ENCODE data around the gene TSPAN9.

Gene TSPAN9

DNA sequence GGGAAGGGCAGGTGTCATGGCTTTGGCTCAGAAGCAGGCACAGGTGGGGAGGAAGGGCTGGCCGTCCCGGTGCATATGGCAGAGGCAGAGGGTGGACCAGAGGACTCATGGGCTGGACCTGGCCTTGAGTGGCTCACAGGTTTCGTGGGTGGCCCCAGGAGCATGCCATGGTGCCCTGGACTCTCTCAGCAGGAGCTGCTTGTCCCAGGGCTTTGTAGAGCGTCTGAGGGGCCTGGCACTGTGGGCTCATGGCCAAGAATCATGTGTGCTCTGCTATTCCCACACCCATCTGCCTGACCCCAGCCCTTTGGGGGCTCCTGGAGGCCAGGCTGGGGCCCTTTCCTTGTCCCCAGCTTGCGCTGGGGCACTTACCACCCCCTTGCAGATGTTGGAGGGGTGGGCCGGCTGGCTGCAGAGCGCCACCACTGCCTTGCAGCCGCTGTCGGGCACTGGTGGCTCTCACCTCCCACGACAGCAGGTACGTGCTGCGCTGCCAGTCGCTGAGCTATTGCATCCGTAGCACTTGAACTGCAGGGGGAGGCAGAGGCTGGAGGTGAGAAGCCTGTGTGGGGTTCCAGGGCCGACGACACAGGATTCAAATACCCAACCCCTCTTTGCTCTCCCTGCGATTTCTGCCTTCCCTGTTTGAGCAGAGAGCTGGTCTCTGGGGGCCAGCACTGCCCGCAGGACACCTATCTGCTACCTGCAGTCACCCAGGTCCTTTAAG, 226.4 kb downstream of the TSPAN9 start:
- Histone ChIP-seq H3K4me1 (ENCODE audit: control insufficient read depth in 5 of 5, insufficient read depth in 5 of 5, low read length in 5 of 5) (peaks cover 5 to 17% (median 12%) of the 10 kb centered on the region in 5 donors), H3K27ac (ENCODE audit: low read depth, low read length) (no peak overlapping the region), H3K9ac (ENCODE audit: low read length in 5 of 5) (no peak overlapping the region), H3K36me3 (ENCODE audit: control insufficient read depth in 5 of 5, insufficient read depth in 5 of 5, low read length in 5 of 5) (no peaks in the 10 kb centered on the region), H3K9me3 (ENCODE audit: control insufficient read depth in 5 of 5, low read length in 5 of 5) (no peaks in the 10 kb centered on the region), H3K27me3 (ENCODE audit: control insufficient read depth in 5 of 5, insufficient read depth in 4 of 5, low read length in 5 of 5) (peaks cover 16 to 37% (median 34%) of the 10 kb centered on the region in 5 donors), H3K4me3 (ENCODE audit: low read depth in 1 of 5, low read length in 5 of 5) (no peak overlapping the region)

DNA sequence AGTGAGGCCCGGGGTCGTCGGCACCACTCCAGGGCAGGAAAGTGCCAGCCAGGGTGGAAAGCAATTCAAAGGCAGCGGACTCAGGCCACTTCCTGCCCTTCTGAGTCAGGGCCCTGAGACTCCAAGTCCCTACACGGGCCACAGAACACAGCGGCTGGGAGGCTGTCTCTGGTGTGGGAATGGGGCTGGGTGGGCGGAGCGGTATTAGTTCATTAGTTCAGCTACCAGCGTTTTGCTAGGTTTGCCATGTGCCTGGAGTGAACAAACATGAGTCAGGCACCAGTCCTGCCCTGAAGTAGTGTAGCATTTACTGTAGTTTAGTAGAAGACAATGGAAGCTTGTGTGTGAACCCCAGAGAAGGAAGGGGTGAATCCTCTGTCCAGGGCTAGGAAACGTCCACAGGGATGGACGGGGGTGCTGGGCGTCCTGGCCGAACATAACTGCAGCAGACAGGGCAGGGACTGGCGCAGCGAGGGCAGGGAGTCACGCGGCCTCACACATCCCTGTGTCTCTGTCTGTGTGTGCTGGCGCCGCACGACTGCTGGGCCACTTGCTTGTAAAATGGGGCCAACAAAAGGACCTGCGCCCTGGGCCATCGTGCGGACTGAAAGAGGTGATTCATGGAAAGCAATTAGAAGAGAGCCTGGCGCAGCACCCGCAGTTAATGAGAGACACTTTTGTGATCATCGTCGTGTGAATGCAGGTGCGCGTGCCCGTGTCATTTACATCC, 227.4 kb downstream of the TSPAN9 start:
- no peaks in the 10 kb centered on the region for H3K36me3 ChIP-seq (ENCODE audit: control insufficient read depth in 5 of 5, insufficient read depth in 5 of 5, low read length in 5 of 5)
- peaks cover 5 to 17% (median 12%) of the 10 kb centered on the region in 5 donors for H3K4me1 ChIP-seq (ENCODE audit: control insufficient read depth in 5 of 5, insufficient read depth in 5 of 5, low read length in 5 of 5)
- H3K27me3 ChIP-seq (ENCODE audit: control insufficient read depth in 5 of 5, insufficient read depth in 4 of 5, low read length in 5 of 5) = peaks cover 14 to 34% (median 32%) of the 10 kb centered on the region in 5 donors
- no peak overlapping the region for H3K27ac ChIP-seq (ENCODE audit: low read depth, low read length)
- H3K4me3 ChIP-seq (ENCODE audit: low read depth in 1 of 5, low read length in 5 of 5) = no peak overlapping the region
- no peaks in the 10 kb centered on the region for H3K9me3 ChIP-seq (ENCODE audit: control insufficient read depth in 5 of 5, low read length in 5 of 5)
- no peak overlapping the region for H3K9ac ChIP-seq (ENCODE audit: low read length in 5 of 5)

- Histone ChIP-seq H3K27ac (ENCODE audit: low read depth, low read length) (no peak overlapping the region), H3K9me3 (ENCODE audit: control insufficient read depth in 5 of 5, low read length in 5 of 5) (no peaks in the 10 kb centered on the region), H3K9ac (ENCODE audit: low read length in 5 of 5) (no peak overlapping the region), H3K36me3 (ENCODE audit: control insufficient read depth in 5 of 5, insufficient read depth in 5 of 5, low read length in 5 of 5) (no peaks in the 10 kb centered on the region), H3K4me1 (ENCODE audit: control insufficient read depth in 5 of 5, insufficient read depth in 5 of 5, low read length in 5 of 5) (peaks cover 0 to 8% (median 3%) of the 10 kb centered on the region in 5 donors), H3K4me3 (ENCODE audit: low read depth in 1 of 5, low read length in 5 of 5) (no peak overlapping the region), H3K27me3 (ENCODE audit: control insufficient read depth in 5 of 5, insufficient read depth in 4 of 5, low read length in 5 of 5) (peaks cover 16 to 36% (median 30%) of the 10 kb centered on the region in 5 donors)
Observed at GRCh38 chr12:3305464-3305863, 228.3 kb downstream of the TSPAN9 start.

DNA sequence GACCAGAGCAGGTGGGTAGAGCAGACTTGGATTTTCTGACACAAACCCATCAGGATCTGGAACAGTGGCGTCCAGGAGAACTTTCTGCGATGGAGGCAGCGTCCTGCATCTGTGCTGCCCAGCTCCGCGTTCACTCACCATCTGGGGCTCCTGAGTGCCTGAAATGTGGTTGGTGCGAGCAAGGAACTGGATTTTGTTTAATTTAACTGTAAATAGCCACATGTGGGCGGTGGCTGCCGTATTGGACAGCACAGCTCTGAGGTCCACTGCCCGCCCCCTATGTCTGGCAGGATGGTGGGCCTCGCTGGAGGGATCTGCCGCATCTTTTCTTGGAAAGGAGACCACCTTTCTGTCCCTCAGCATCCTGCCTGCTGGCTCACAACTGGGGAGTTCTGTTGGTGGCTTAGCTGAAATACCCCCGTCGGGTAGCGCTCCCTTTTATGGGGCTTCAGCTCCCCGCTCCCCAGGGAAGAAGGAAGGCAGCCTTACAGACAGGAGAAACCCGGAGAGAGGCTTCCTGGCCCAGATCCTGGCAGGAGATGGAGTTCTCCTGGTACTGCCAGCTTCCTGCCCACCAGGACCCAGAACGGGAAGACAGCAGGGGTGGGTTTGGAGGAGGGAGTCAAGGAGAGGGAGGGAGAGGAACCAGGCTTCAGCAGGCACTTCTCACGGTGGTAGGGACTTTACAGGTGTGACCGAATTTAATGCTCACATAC, 228.9 kb downstream of the TSPAN9 start:
- H3K9ac ChIP-seq (ENCODE audit: low read length in 5 of 5) = no peak overlapping the region
- peaks cover 16 to 34% (median 30%) of the 10 kb centered on the region in 5 donors for H3K27me3 ChIP-seq (ENCODE audit: control insufficient read depth in 5 of 5, insufficient read depth in 4 of 5, low read length in 5 of 5)
- no peaks in the 10 kb centered on the region for H3K36me3 ChIP-seq (ENCODE audit: control insufficient read depth in 5 of 5, insufficient read depth in 5 of 5, low read length in 5 of 5)
- H3K4me1 ChIP-seq (ENCODE audit: control insufficient read depth in 5 of 5, insufficient read depth in 5 of 5, low read length in 5 of 5) = peaks cover 0 to 5% (median 0%) of the 10 kb centered on the region in 5 donors
- no peaks in the 10 kb centered on the region for H3K9me3 ChIP-seq (ENCODE audit: control insufficient read depth in 5 of 5, low read length in 5 of 5)
- no peak overlapping the region for H3K4me3 ChIP-seq (ENCODE audit: low read depth in 1 of 5, low read length in 5 of 5)
- H3K27ac ChIP-seq (ENCODE audit: low read depth, low read length) = no peak overlapping the region

DNA sequence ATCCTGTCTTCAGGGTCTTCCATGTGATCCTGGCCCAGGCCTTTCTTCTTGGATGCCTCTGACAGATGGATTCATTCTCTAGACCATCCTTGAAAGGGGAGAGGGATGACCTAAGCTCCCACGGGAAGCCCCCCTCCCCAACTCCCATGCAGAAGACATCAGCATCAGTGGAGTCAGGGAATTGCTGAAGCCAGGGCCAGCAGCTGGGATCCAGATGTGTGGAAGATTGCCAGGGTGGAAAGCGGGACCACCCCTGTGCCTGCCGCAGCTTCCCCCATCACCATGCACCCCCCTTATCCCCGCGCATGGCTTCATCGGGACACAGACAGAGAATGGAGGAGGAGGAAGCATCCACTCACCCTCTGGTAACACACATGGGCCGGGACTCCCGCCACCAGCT, 230.2 kb downstream of the TSPAN9 start:
- Histone ChIP-seq H3K9ac (ENCODE audit: low read length in 5 of 5) (no peak overlapping the region), H3K27me3 (ENCODE audit: control insufficient read depth in 5 of 5, insufficient read depth in 4 of 5, low read length in 5 of 5) (peaks cover 18 to 40% (median 30%) of the 10 kb centered on the region in 5 donors), H3K4me3 (ENCODE audit: low read depth in 1 of 5, low read length in 5 of 5) (no peak overlapping the region), H3K27ac (ENCODE audit: low read depth, low read length) (no peak overlapping the region), H3K36me3 (ENCODE audit: control insufficient read depth in 5 of 5, insufficient read depth in 5 of 5, low read length in 5 of 5) (no peaks in the 10 kb centered on the region), H3K9me3 (ENCODE audit: control insufficient read depth in 5 of 5, low read length in 5 of 5) (no peaks in the 10 kb centered on the region), H3K4me1 (ENCODE audit: control insufficient read depth in 5 of 5, insufficient read depth in 5 of 5, low read length in 5 of 5) (peaks cover 0 to 10% (median 4%) of the 10 kb centered on the region in 5 donors)

- H3K4me1 ChIP-seq (ENCODE audit: control insufficient read depth in 5 of 5, insufficient read depth in 5 of 5, low read length in 5 of 5) = peaks cover 0 to 14% (median 4%) of the 10 kb centered on the region in 5 donors
- H3K27ac ChIP-seq (ENCODE audit: low read depth, low read length) = no peak overlapping the region
- peaks cover 18 to 35% (median 29%) of the 10 kb centered on the region in 5 donors for H3K27me3 ChIP-seq (ENCODE audit: control insufficient read depth in 5 of 5, insufficient read depth in 4 of 5, low read length in 5 of 5)
- no peaks in the 10 kb centered on the region for H3K36me3 ChIP-seq (ENCODE audit: control insufficient read depth in 5 of 5, insufficient read depth in 5 of 5, low read length in 5 of 5)
- H3K9ac ChIP-seq (ENCODE audit: low read length in 5 of 5) = no peak overlapping the region
- H3K9me3 ChIP-seq (ENCODE audit: control insufficient read depth in 5 of 5, low read length in 5 of 5) = no peaks in the 10 kb centered on the region
- no peak overlapping the region for H3K4me3 ChIP-seq (ENCODE audit: low read depth in 1 of 5, low read length in 5 of 5)
Observed at GRCh38 chr12:3308063-3308462, 230.9 kb downstream of the TSPAN9 start.

DNA sequence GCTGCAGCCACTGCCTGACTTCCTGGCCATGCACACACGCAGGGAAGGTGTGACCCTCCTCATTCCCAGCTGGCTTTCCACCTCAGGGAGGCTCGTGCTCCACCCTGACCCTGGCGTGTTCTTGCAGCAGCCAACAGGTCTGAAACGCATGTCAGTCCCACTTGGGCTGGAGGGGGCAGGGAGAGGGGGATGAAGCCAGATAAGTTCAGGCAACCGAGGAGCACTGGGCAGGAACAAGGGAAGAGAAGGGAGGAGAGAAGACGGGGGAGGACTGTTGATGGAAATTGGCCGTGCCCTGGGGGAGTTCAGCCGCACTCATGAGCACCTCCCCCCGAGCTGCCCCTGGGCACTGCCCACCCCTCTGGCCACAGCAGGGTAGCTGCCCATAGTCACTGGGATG, 231.4 kb downstream of the TSPAN9 start:
- no peak overlapping the region for H3K9ac ChIP-seq (ENCODE audit: low read length in 5 of 5)
- H3K4me3 ChIP-seq (ENCODE audit: low read depth in 1 of 5, low read length in 5 of 5) = no peak overlapping the region
- H3K27me3 ChIP-seq (ENCODE audit: control insufficient read depth in 5 of 5, insufficient read depth in 4 of 5, low read length in 5 of 5) = peaks cover 18 to 38% (median 30%) of the 10 kb centered on the region in 5 donors
- H3K4me1 ChIP-seq (ENCODE audit: control insufficient read depth in 5 of 5, insufficient read depth in 5 of 5, low read length in 5 of 5) = peaks cover 0 to 20% (median 10%) of the 10 kb centered on the region in 5 donors
- no peaks in the 10 kb centered on the region for H3K36me3 ChIP-seq (ENCODE audit: control insufficient read depth in 5 of 5, insufficient read depth in 5 of 5, low read length in 5 of 5)
- no peak overlapping the region for H3K27ac ChIP-seq (ENCODE audit: low read depth, low read length)
- no peaks in the 10 kb centered on the region for H3K9me3 ChIP-seq (ENCODE audit: control insufficient read depth in 5 of 5, low read length in 5 of 5)

DNA sequence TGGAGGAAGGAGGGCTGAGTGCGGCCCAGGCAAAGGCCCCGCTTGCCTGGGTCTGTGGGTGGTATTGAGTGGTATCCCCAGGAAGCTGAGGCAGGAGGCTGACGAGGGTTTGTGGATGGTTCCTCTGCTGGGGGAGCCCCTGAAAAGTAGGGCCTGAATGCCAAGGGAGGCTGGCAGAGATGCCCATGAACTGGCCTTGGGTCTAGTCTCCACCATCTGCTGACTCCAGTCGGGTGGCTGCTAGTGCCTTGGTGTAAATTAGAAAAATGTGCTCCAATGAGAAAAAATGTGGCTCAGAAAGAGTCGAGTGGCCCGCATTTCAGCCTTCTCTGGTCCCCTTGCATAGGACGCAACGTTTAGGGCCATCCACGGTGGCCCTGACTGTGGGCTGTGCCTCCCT, 232.6 kb downstream of the TSPAN9 start:
- Histone ChIP-seq H3K9ac (ENCODE audit: low read length in 5 of 5) (no peak overlapping the region), H3K27me3 (ENCODE audit: control insufficient read depth in 5 of 5, insufficient read depth in 4 of 5, low read length in 5 of 5) (peaks cover 18 to 35% (median 30%) of the 10 kb centered on the region in 5 donors), H3K4me1 (ENCODE audit: control insufficient read depth in 5 of 5, insufficient read depth in 5 of 5, low read length in 5 of 5) (peaks cover 0 to 28% (median 19%) of the 10 kb centered on the region in 5 donors)

GRCh38 chr12:3310271-3311026, 233.3 kb downstream of the TSPAN9 start:
- no peak overlapping the region for H3K27ac ChIP-seq (ENCODE audit: low read depth, low read length)
- no peaks in the 10 kb centered on the region for H3K36me3 ChIP-seq (ENCODE audit: control insufficient read depth in 5 of 5, insufficient read depth in 5 of 5, low read length in 5 of 5)
- peaks cover 18 to 35% (median 27%) of the 10 kb centered on the region in 5 donors for H3K27me3 ChIP-seq (ENCODE audit: control insufficient read depth in 5 of 5, insufficient read depth in 4 of 5, low read length in 5 of 5)
- no peaks in the 10 kb centered on the region for H3K9me3 ChIP-seq (ENCODE audit: control insufficient read depth in 5 of 5, low read length in 5 of 5)
- H3K4me1 ChIP-seq (ENCODE audit: control insufficient read depth in 5 of 5, insufficient read depth in 5 of 5, low read length in 5 of 5) = peaks cover 6 to 35% (median 25%) of the 10 kb centered on the region in 5 donors
- H3K9ac ChIP-seq (ENCODE audit: low read length in 5 of 5) = no peak overlapping the region
- no peak overlapping the region for H3K4me3 ChIP-seq (ENCODE audit: low read depth in 1 of 5, low read length in 5 of 5)

More for the DNA sequence above, 232.6 kb downstream of the TSPAN9 start:
- no peak overlapping the region for H3K4me3 ChIP-seq (ENCODE audit: low read depth in 1 of 5, low read length in 5 of 5)
- H3K9me3 ChIP-seq (ENCODE audit: control insufficient read depth in 5 of 5, low read length in 5 of 5) = no peaks in the 10 kb centered on the region
- H3K27ac ChIP-seq (ENCODE audit: low read depth, low read length) = no peak overlapping the region
- no peaks in the 10 kb centered on the region for H3K36me3 ChIP-seq (ENCODE audit: control insufficient read depth in 5 of 5, insufficient read depth in 5 of 5, low read length in 5 of 5)
